HG03066 (cell line): Measurements from ENCODE around the gene PRKD1.

Source experiments
- ATAC-seq: cut with Tn5 transposase; IDR thresholded peaks from one replicate; pipeline ENCODE4 v1.9.1; 2021; ENCODE audit warnings: low read depth; ENCODE audit not compliant: unreplicated experiment

Gene PRKD1

GRCh38 chr14:29637411-29637810, 290.2 kb downstream of the PRKD1 start:
- no peak for ATAC-seq

DNA sequence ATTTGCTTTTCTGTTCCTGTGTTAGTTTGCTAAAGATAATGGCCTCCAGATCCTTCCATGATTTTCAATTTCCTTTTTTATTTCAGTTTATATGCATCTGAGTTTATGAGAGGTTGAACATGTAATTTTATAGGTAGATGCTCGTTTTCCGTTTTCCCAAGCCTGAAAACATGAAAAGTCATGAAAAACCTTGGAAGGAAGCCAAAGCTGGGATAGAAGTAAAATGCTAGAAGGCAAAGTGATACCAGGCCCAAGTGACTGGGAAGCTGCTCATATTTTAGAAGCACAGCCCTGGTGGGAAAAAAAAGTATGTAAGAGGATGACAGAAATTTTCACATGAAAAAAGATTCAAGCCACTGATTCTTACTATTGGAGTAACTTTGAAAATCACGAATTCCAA, 290.8 kb downstream of the PRKD1 start:
- ATAC-seq, result no peak

DNA sequence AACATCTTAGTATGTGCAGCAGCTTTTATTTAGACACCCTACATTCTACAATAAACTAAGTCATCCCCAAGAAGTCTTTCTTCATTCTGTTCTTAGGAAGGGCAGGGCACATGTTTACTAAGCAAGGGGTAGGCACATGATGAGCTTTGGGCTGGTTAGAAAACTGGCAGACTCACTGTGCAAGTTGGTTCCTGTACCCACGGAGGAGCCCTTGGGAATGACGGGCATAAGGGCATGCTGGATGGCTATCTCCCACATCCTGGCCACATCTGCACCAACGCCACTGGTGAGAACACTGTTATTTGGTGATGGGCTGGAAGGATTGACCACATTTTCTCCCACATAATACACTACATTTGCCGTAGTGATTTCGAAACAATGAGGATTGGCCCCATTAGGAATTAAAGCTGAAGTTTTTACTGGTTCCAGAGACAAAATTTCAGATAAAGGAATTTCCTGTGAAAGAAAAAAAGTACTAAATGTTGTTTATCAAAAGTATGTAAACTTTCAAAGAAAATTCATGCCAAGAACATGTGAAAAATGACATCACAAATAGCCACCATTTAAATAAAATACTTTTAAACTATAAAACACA, 297.0 kb downstream of the PRKD1 start:
- no peak for ATAC-seq

- ATAC-seq, result no peak
Observed at GRCh38 chr14:29629839-29630238, 297.8 kb downstream of the PRKD1 start.

GRCh38 chr14:29627137-29627536, 300.5 kb downstream of the PRKD1 start:
- ATAC-seq, result no peak

DNA sequence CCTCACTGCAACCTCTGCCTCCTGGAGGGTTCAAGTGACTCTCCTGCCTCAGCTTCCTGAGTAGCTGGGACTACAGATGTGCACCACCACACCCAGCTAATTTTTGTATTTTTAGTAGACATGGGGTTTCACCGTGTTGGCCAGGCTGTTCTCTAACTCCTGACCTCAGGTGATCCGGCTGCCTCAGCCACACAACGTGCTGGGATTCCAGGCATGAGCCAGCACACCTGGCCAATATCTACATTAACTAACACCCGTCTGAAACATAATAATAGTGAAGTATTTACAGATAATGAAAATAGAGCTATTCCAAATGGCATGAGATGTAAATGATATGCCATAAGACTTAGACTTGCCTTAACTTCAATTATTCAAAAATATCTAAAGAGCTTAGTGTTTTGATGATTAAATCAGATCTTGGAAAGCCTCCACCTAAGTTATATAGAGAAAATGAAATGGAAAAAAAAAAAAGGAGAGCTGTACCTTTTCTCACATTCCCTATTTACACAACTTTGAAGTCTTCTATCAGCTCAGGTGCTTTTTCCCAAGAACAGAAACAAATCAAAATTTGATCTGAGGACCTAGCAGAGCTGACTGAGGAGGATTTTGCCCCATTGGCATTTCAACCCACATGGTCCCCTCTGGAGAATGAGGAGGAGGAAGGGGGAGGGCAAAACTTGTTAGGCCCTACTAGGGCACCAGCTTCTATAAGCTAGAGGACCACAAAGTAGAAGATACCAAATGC, 309.2 kb downstream of the PRKD1 start:
- ATAC-seq, result no peak

DNA sequence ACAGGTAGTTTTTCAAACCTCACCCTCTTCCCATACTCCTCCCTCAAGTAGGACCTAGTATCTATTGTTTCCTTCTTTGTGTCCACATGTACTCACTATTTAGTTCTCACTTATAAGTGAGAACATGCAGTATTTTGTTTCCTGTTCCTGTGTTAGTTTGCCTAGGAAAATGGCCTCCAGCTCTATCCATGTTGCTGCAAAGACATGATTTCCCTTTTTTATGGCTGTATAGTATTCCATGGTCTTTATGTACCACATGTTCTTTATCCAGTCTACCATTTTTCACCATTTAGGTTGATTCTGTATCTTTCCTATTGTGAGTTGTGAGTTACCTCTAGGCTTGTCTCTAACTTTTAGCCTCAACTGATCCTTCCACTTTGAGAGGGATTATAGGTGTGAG, 310.7 kb downstream of the PRKD1 start:
- no peak for ATAC-seq

GRCh38 chr14:29608861-29609260, 318.8 kb downstream of the PRKD1 start:
- no peak for ATAC-seq

DNA sequence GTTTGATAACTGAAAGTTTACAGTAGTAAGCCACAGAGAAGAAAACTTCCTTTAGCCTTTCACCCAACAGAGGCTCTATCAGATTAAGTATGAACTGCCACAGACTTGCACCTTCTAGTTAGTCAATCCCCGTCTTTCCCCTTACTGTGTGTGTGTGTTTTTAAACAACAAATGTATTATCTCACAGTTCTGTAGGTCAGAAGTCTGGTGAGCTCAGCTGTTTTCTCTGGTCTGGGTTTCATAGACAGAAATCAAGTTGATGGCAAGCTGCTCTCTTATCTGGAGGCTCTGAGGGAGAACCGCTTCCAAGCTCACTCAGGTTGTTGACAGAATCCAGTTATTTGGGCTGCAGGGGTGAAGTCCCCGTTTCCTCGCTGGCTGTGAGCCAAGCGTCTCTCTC, 320.5 kb downstream of the PRKD1 start:
- ATAC-seq, result no peak

DNA sequence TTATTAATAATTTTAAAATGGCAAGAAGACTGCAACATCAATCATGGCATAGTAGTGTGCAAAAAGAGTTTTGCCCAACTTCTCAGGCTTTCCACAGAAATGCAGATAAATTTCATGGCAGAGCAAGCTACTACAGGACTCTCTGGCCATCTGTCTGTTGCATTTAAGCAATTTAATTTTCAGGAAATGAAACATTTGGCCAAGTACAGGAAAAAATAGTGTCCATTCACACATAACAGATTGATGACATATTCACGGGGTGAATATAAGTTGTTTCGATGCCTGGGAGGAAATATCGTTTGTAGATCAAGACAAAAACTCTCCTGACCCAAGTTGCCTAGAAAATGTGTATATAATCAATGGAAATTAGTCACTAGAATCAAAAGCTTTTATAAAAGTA, 324.0 kb downstream of the PRKD1 start:
- ATAC-seq, result no peak

DNA sequence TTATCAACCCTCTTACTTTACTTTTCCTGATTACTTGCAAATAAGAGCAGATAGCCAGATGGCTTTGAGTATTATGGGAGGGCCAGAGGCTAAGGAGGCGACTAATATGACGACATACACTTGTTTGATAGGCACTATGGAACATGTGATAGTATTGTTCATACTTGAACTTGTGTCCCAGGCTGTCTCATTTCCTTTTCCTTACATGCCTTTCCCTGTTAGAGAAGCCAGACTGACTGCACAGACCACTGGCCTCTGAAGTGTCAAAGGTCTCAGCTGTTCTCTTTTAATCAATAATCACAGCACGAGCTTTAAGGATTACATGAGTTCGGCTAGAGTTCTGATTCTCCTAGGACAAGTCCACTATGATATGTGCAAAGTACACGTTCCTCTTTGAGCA, 326.0 kb downstream of the PRKD1 start:
- no peak for ATAC-seq

- no peak for ATAC-seq
Observed at GRCh38 chr14:29587761-29588470, 339.7 kb downstream of the PRKD1 start.

- no peak for ATAC-seq
Observed at GRCh38 chr14:29587046-29587445, 340.6 kb downstream of the PRKD1 start.

DNA sequence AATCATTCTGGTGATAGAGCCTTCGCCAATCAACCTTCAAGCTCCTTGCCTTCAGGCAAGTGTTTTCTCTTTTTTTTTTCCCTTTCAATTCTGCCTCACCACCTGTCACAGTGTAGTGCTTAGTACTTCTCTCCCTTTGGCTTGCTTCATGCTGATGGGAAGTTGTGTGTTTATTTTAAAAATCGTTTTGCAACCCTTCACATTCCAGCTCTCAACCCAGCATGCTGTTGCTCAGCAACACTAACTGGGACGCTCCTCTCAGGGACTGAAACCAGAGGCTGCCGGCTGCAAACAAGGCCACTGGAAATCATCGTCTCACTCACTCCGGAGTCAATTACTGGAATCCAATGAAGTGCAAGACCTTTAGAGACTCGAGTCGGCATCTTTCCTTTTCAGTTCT, 342.7 kb downstream of the PRKD1 start:
- no peak for ATAC-seq

GRCh38 chr14:29580763-29581162, 346.9 kb downstream of the PRKD1 start:
- ATAC-seq, result no peak

DNA sequence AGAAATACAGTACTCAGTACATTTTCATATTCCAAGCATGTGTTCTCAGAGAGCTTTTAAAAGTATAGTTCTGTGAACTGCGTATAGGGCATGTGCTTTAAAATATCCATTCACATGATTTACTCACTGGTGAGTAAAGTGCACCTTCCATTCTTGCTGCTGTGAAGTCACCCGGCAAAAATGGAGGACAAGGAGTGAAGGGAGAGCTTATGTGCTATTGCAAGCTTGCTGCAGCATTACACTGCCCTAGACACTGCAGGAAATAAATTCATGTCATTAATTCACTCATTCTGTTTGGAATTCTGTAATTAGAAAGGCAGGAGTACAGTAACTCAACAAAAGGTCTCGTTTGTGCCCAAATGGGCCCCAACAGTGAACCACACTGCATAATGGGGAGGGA, 347.8 kb downstream of the PRKD1 start:
- ATAC-seq, result no peak

GRCh38 chr14:29576927-29577326, 350.7 kb downstream of the PRKD1 start:
- ATAC-seq, result no peak

DNA sequence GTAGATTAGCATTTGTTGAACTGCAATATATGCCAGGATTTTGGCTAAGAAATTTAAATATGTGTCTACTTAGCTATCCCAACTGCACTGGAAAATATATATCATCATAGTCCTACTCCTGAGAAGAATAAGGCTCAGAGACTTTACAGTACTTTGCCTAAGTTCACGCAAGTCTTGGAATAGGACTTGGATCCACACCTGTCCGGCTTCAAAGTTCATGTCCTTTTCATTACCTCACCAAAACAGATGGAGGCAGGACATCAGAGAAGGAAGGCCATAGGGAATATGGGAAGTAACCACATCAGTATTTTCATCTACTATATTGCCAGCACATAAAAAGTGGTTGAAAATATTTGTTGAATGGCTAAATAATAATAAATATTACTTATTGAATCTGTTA, 358.5 kb downstream of the PRKD1 start:
- no peak for ATAC-seq

DNA sequence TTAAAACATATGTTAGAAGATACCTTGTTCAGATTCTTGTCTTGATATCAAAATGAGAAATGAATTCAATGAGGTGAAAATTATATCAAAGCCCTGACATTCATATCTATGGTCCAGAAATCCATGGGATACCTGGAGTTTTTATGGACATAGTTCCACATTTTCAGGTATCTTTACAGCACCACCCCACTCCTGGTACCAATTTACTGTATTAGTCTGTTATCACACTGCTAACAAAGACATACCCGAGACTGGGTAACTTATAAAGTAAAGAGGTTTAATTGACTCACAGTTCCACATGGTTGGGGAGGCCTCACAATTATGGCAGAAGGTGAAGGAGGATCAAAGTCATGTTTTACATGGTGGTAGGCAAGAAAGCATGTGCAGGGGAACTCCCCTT, 361.5 kb downstream of the PRKD1 start:
- no peak for ATAC-seq

DNA sequence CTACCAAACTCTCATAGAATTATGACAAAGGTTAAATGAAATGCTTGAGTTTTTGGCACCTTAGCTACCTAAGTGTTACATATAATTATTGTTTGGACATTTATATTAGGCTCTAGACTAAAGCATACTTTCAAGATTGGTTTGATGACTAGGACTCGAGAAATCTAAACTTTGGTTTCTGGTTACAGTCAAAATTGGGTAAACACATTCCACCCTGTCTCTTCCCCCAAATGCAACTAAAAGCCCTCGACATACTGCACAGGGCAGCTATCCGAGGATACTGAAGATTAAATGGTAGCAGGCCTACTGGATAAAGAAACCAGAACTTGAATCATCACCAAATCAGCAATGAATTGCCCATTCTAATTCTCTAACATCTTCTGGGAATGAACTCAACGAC, 369.1 kb downstream of the PRKD1 start:
- no peak for ATAC-seq

DNA sequence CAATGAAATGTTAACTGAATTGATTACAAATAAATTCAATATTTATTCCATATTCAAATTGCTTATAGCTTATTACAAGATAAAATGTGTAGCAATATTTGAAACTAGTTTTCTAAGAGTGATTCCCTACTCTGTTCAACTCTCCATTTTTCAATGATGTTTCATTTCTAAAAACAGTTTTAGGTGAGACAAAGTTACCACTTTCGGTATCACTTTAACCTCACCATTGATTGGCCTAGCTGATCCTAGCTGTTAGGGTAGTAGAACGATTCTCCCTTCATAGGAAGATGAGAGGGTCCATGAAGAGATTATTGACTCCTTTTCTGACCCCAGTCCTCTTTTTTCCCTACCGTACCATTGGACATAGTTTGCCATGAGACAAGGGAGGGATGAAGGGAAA, 373.3 kb downstream of the PRKD1 start:
- no peak for ATAC-seq

GRCh38 chr14:29553427-29553826, 374.2 kb downstream of the PRKD1 start:
- ATAC-seq, result no peak
